ENCODE data around the gene CAMK1D. TPM values are rescaled to one million over a fixed set of nuclear protein-coding genes. Genes with fewer than 3 reads are reported as not detected.

CAMK1D gene
- total RNA-seq, 1 experiment from 2014 or later: 0.63 TPM

GRCh38 chr10:12685261-12686058 is 336.1 kb downstream of the CAMK1D start:
- Histone ChIP-seq H3K4me3 (ENCODE audit: low read length) (no peak overlapping the region), H3K9ac (ENCODE audit: low read length) (no peak overlapping the region), H3K9me2 (replicated peaks; ENCODE audit: insufficient read depth, low read length) (no peaks in the 10 kb centered on the region), H3K27ac (ENCODE audit: low read length) (no peak overlapping the region), H3K9me3 (ENCODE audit: low read length) (no peaks in the 10 kb centered on the region), H3K79me2 (ENCODE audit: low read length) (no peaks in the 10 kb centered on the region), H2AFZ (ENCODE audit: low read length) (no peak overlapping the region), H3K4me2 (ENCODE audit: low read depth, low read length, poor library complexity, severe bottlenecking) (no peak overlapping the region), H3K4me1 (ENCODE audit: low read length) (no peaks in the 10 kb centered on the region), H3K27me3 (ENCODE audit: low read length) (no peaks in the 10 kb centered on the region), H4K20me1 (ENCODE audit: insufficient read depth, low read depth, low read length) (no peaks in the 10 kb centered on the region), H3K36me3 (ENCODE audit: insufficient read depth, low read length) (no peaks in the 10 kb centered on the region)
- no peak for DNase-seq

GRCh38 chr10:12687996-12688395 is 338.6 kb downstream of the CAMK1D start:
- H3K9ac ChIP-seq (ENCODE audit: low read length): no peak overlapping the region
- H3K79me2 ChIP-seq (ENCODE audit: low read length): no peaks in the 10 kb centered on the region

GRCh38 chr10:12689893-12690292 is 340.5 kb downstream of the CAMK1D start:
- Histone ChIP-seq H3K27ac (ENCODE audit: low read length) (no peak overlapping the region), H3K4me3 (ENCODE audit: low read length) (no peak overlapping the region), H3K9ac (ENCODE audit: low read length) (no peak overlapping the region), H3K9me2 (replicated peaks; ENCODE audit: insufficient read depth, low read length) (no peaks in the 10 kb centered on the region), H3K4me2 (ENCODE audit: low read depth, low read length, poor library complexity, severe bottlenecking) (no peak overlapping the region), H2AFZ (ENCODE audit: low read length) (no peak overlapping the region), H3K4me1 (ENCODE audit: low read length) (no peaks in the 10 kb centered on the region), H3K36me3 (ENCODE audit: insufficient read depth, low read length) (no peaks in the 10 kb centered on the region), H4K20me1 (ENCODE audit: insufficient read depth, low read depth, low read length) (no peaks in the 10 kb centered on the region), H3K79me2 (ENCODE audit: low read length) (no peaks in the 10 kb centered on the region), H3K9me3 (ENCODE audit: low read length) (no peaks in the 10 kb centered on the region), H3K27me3 (ENCODE audit: low read length) (0 out of 2 replicates have a peak, but pooled peaks cover 3% of the 10 kb centered on the region)
- no peak for DNase-seq

More at GRCh38 chr10:12687996-12688395, 338.6 kb downstream of the CAMK1D start:
- H2AFZ ChIP-seq (ENCODE audit: low read length): no peak overlapping the region
- no peaks in the 10 kb centered on the region for H3K4me1 ChIP-seq (ENCODE audit: low read length)
- no peak overlapping the region for H3K4me2 ChIP-seq (ENCODE audit: low read depth, low read length, poor library complexity, severe bottlenecking)
- no peaks in the 10 kb centered on the region for H4K20me1 ChIP-seq (ENCODE audit: insufficient read depth, low read depth, low read length)
- H3K27ac ChIP-seq (ENCODE audit: low read length): no peak overlapping the region
- H3K36me3 ChIP-seq (ENCODE audit: insufficient read depth, low read length): no peaks in the 10 kb centered on the region
- no peaks in the 10 kb centered on the region for H3K27me3 ChIP-seq (ENCODE audit: low read length)
- DNase-seq: no peak
- H3K4me3 ChIP-seq (ENCODE audit: low read length): no peak overlapping the region
- H3K9me3 ChIP-seq (ENCODE audit: low read length): no peaks in the 10 kb centered on the region
- no peaks in the 10 kb centered on the region for H3K9me2 ChIP-seq (replicated peaks; ENCODE audit: insufficient read depth, low read length)

- H4K20me1 ChIP-seq (ENCODE audit: insufficient read depth, low read depth, low read length): no peaks in the 10 kb centered on the region
- H3K9ac ChIP-seq (ENCODE audit: low read length): no peak overlapping the region
- no peaks in the 10 kb centered on the region for H3K9me3 ChIP-seq (ENCODE audit: low read length)
- 0 out of 2 replicates have a peak, but pooled peaks cover 3% of the 10 kb centered on the region for H3K27me3 ChIP-seq (ENCODE audit: low read length)
- H3K36me3 ChIP-seq (ENCODE audit: insufficient read depth, low read length): no peaks in the 10 kb centered on the region
- H2AFZ ChIP-seq (ENCODE audit: low read length): no peak overlapping the region
- no peak overlapping the region for H3K4me3 ChIP-seq (ENCODE audit: low read length)
- no peak for DNase-seq
- H3K79me2 ChIP-seq (ENCODE audit: low read length): no peaks in the 10 kb centered on the region
- no peak overlapping the region for H3K4me2 ChIP-seq (ENCODE audit: low read depth, low read length, poor library complexity, severe bottlenecking)
- no peak overlapping the region for H3K27ac ChIP-seq (ENCODE audit: low read length)
- H3K4me1 ChIP-seq (ENCODE audit: low read length): no peaks in the 10 kb centered on the region
- H3K9me2 ChIP-seq (replicated peaks; ENCODE audit: insufficient read depth, low read length): no peaks in the 10 kb centered on the region
Observed at GRCh38 chr10:12690525-12691126, 341.3 kb downstream of the CAMK1D start.

- H2AFZ ChIP-seq (ENCODE audit: low read length): no peak overlapping the region
- H3K9me2 ChIP-seq (replicated peaks; ENCODE audit: insufficient read depth, low read length): no peaks in the 10 kb centered on the region
- H3K27me3 ChIP-seq (ENCODE audit: low read length): 0 out of 2 replicates have a peak, but pooled peaks cover 3% of the 10 kb centered on the region
- no peak overlapping the region for H3K4me2 ChIP-seq (ENCODE audit: low read depth, low read length, poor library complexity, severe bottlenecking)
- no peak for DNase-seq
- H3K9me3 ChIP-seq (ENCODE audit: low read length): no peaks in the 10 kb centered on the region
- no peak overlapping the region for H3K9ac ChIP-seq (ENCODE audit: low read length)
- no peaks in the 10 kb centered on the region for H3K4me1 ChIP-seq (ENCODE audit: low read length)
- no peaks in the 10 kb centered on the region for H4K20me1 ChIP-seq (ENCODE audit: insufficient read depth, low read depth, low read length)
- H3K79me2 ChIP-seq (ENCODE audit: low read length): no peaks in the 10 kb centered on the region
- no peak overlapping the region for H3K27ac ChIP-seq (ENCODE audit: low read length)
- H3K36me3 ChIP-seq (ENCODE audit: insufficient read depth, low read length): no peaks in the 10 kb centered on the region
- H3K4me3 ChIP-seq (ENCODE audit: low read length): no peak overlapping the region
Observed at GRCh38 chr10:12691596-12691995, 342.2 kb downstream of the CAMK1D start.

- H3K9ac ChIP-seq (ENCODE audit: low read length): no peak overlapping the region
- no peaks in the 10 kb centered on the region for H3K79me2 ChIP-seq (ENCODE audit: low read length)
- H3K9me3 ChIP-seq (ENCODE audit: low read length): no peaks in the 10 kb centered on the region
- no peak overlapping the region for H3K27ac ChIP-seq (ENCODE audit: low read length)
- H3K36me3 ChIP-seq (ENCODE audit: insufficient read depth, low read length): no peaks in the 10 kb centered on the region
- no peaks in the 10 kb centered on the region for H4K20me1 ChIP-seq (ENCODE audit: insufficient read depth, low read depth, low read length)
- no peak overlapping the region for H3K4me3 ChIP-seq (ENCODE audit: low read length)
- 0 out of 2 replicates have a peak, but pooled peaks cover 3% of the 10 kb centered on the region for H3K27me3 ChIP-seq (ENCODE audit: low read length)
- no peak for DNase-seq
- H2AFZ ChIP-seq (ENCODE audit: low read length): no peak overlapping the region
- no peak overlapping the region for H3K4me2 ChIP-seq (ENCODE audit: low read depth, low read length, poor library complexity, severe bottlenecking)
- no peaks in the 10 kb centered on the region for H3K9me2 ChIP-seq (replicated peaks; ENCODE audit: insufficient read depth, low read length)
- H3K4me1 ChIP-seq (ENCODE audit: low read length): no peaks in the 10 kb centered on the region
Observed at GRCh38 chr10:12697764-12698163, 348.4 kb downstream of the CAMK1D start.

- DNase-seq: no peak
- no peak overlapping the region for H3K4me3 ChIP-seq (ENCODE audit: low read length)
Observed at GRCh38 chr10:12699258-12699700, 349.9 kb downstream of the CAMK1D start.

GRCh38 chr10:12699781-12700556 is 350.6 kb downstream of the CAMK1D start:
- Histone ChIP-seq H3K27me3 (ENCODE audit: low read length) (no peaks in the 10 kb centered on the region), H3K9me2 (replicated peaks; ENCODE audit: insufficient read depth, low read length) (no peaks in the 10 kb centered on the region), H3K27ac (ENCODE audit: low read length) (no peak overlapping the region), H3K36me3 (ENCODE audit: insufficient read depth, low read length) (no peaks in the 10 kb centered on the region), H3K79me2 (ENCODE audit: low read length) (no peaks in the 10 kb centered on the region), H4K20me1 (ENCODE audit: insufficient read depth, low read depth, low read length) (no peaks in the 10 kb centered on the region), H2AFZ (ENCODE audit: low read length) (no peak overlapping the region), H3K9ac (ENCODE audit: low read length) (no peak overlapping the region), H3K4me1 (ENCODE audit: low read length) (no peaks in the 10 kb centered on the region), H3K4me3 (ENCODE audit: low read length) (no peak overlapping the region), H3K4me2 (ENCODE audit: low read depth, low read length, poor library complexity, severe bottlenecking) (no peak overlapping the region), H3K9me3 (ENCODE audit: low read length) (no peaks in the 10 kb centered on the region)
- DNase-seq: no peak

More at GRCh38 chr10:12699258-12699700, 349.9 kb downstream of the CAMK1D start:
- no peaks in the 10 kb centered on the region for H3K4me1 ChIP-seq (ENCODE audit: low read length)
- no peaks in the 10 kb centered on the region for H3K27me3 ChIP-seq (ENCODE audit: low read length)
- H3K4me2 ChIP-seq (ENCODE audit: low read depth, low read length, poor library complexity, severe bottlenecking): no peak overlapping the region
- no peaks in the 10 kb centered on the region for H3K79me2 ChIP-seq (ENCODE audit: low read length)
- no peaks in the 10 kb centered on the region for H3K9me3 ChIP-seq (ENCODE audit: low read length)
- no peak overlapping the region for H3K9ac ChIP-seq (ENCODE audit: low read length)
- H4K20me1 ChIP-seq (ENCODE audit: insufficient read depth, low read depth, low read length): no peaks in the 10 kb centered on the region
- no peaks in the 10 kb centered on the region for H3K9me2 ChIP-seq (replicated peaks; ENCODE audit: insufficient read depth, low read length)
- no peaks in the 10 kb centered on the region for H3K36me3 ChIP-seq (ENCODE audit: insufficient read depth, low read length)
- no peak overlapping the region for H3K27ac ChIP-seq (ENCODE audit: low read length)
- H2AFZ ChIP-seq (ENCODE audit: low read length): no peak overlapping the region
